Heart right ventricle (tissue), 16 donors: ENCODE measurements around the gene IQCK. TPM values are rescaled to one million over a fixed set of nuclear protein-coding genes. Genes with fewer than 3 reads are reported as not detected.

Experiments used
- ATAC-seq, 8 donors: fragments of 200-7000 bp; cut with Tn5 transposase; one replicate each; pipeline ENCODE4 v1.9.1; 2020; ENCODE audit warnings: mild to moderate bottlenecking in 8 of 8, moderate library complexity in 8 of 8, moderate number of reproducible peaks in 1 of 8
- DNase-seq, 2 donors: peaks; one replicate each; pipeline ENCODE4 v3.0.0-alpha.2; 2020
- H3K27ac ChIP-seq, 10 donors: fragments of 200-600 bp; sonication (generic) in 2 of 10; one replicate each; pipeline versions ENCODE4 v1.5.0 to v1.8.0; 2020 to 2022; ENCODE audit warnings: mild to moderate bottlenecking in 3 of 10
- H3K27me3 ChIP-seq, 7 donors: fragments of 200-600 bp; one replicate each; pipeline ENCODE4 v1.8.0; 2021 to 2022; ENCODE audit warnings: mild to moderate bottlenecking in 2 of 7
- H3K36me3 ChIP-seq, 9 donors: fragments of 200-600 bp; sonication (generic) in 1 of 9; one replicate each; pipeline versions ENCODE4 v1.5.0 to v1.8.0; 2020 to 2022; ENCODE audit warnings: mild to moderate bottlenecking in 2 of 9
- H3K4me1 ChIP-seq, 9 donors: fragments of 200-600 bp; sonication (generic) in 1 of 9; one replicate each; pipeline versions ENCODE4 v1.5.0 to v1.8.0; 2020 to 2022; ENCODE audit warnings: mild to moderate bottlenecking in 4 of 9
- H3K4me3 ChIP-seq, 10 donors: fragments of 200-600 bp; sonication (generic) in 2 of 10; one replicate each; pipeline versions ENCODE4 v1.5.0 to v1.8.0; 2020 to 2022; ENCODE audit warnings: mild to moderate bottlenecking in 7 of 10, moderate library complexity in 2 of 10
- H3K9me3 ChIP-seq, 11 donors: fragments of 200-600 bp in 10 of 11; sonication (generic) in 2 of 11; one replicate each; pipeline versions ENCODE4 v1.5.0 to v1.8.0; 2013 to 2022; ENCODE audit warnings: mild to moderate bottlenecking in 2 of 11, control low read depth in 1 of 11, moderate library complexity in 1 of 11
- CTCF ChIP-seq, 9 donors: fragments of 200-600 bp; sonication (generic) in 2 of 9; IDR thresholded peaks; one replicate each; pipeline versions ENCODE4 v1.5.0 to v1.8.0; 2021 to 2022; ENCODE audit warnings: antibody characterized with exemption in 9 of 9, mild to moderate bottlenecking in 5 of 9, moderate library complexity in 1 of 9
- WGBS, 2 donors: extraction: QIAGEN DNeasy Blood & Tissue Kit; methylation state at CpG; one replicate each; pipeline ENCODE4 v1.1.7; 2013; ENCODE audit warnings: inconsistent platforms in 1 of 2; 5-methylcytosine and 5-hydroxymethylcytosine counted together
- intact Hi-C, 10 donors: fragments of 100-400 bp; cut with DNase I; formaldehyde crosslinking; loops; one replicate each; pipeline versions ENCODE4 v1.11.1 to v1.14.2; 2022
- polyA plus RNA-seq, 2 donors: library from polyadenylated mRNA; stranded (reverse); fragments of 200-250 nt; gene quantifications; one replicate each; pipeline ENCODE4 v1.2.3, GENCODE V29; 2013
- total RNA-seq, 10 donors: library from RNA; stranded (reverse); fragmentation: NEBNext Ultra II Directional in 3 of 10; extraction: Animal tissue kit (Norgen Biotek cat#: 25700) in 3 of 10; gene quantifications; one replicate each; pipeline versions ENCODE4 v1.2.1 to v1.2.4, GENCODE V29; 2021 to 2023
- donor health status: Arrhythmogenic right ventricular cardiomyopathy.
- donor health status: ischemic (EF 13 %, LVEDD 7.1; RV severe dilation, severe dysfunction).
- donor health status: healthy with polysubstance abuse.
- donor health status: DM: no; HTN: yes; CAD: no.
- donor health status: DM: no; HTN: no; CAD: no.
- donor health status: ischemic (EF 25% LVEDD 6.9; RV normal size, moderate dysfunction).
- donor health status: ischemic (EF 25% LVEDD 5.7; RV mildly dilated, moderate dysfunction).
- donor health status: healthy.
- donor health status: DM: yes; HTN: yes; CAD: no.
- donor health status: Ischemic cardiomyopathy.
- donor health status: ischemic (EF 35%, LVEDD 5.7; RV mildly dilated, moderate dysfunction).
- donor health status: nonischemic (EF 11% LVEDD 7.7; RV severe dilation, severe dysfunction).
- donor health status: DM: yes; HTN: yes; CAD: no.
- donor health status: PGD.
- donor health status: ischemic (EF 29% LVEDD 5.4; RV normal size, mild dysfunction).
- donor health status: nonischemic (EF 23%, LVEDD 6.1; RV moderate dilation, normal function).

IQCK gene
- total and polyA plus RNA-seq, 12 donors, result 5.5 to 11.7 (median 7.4) TPM

DNA sequence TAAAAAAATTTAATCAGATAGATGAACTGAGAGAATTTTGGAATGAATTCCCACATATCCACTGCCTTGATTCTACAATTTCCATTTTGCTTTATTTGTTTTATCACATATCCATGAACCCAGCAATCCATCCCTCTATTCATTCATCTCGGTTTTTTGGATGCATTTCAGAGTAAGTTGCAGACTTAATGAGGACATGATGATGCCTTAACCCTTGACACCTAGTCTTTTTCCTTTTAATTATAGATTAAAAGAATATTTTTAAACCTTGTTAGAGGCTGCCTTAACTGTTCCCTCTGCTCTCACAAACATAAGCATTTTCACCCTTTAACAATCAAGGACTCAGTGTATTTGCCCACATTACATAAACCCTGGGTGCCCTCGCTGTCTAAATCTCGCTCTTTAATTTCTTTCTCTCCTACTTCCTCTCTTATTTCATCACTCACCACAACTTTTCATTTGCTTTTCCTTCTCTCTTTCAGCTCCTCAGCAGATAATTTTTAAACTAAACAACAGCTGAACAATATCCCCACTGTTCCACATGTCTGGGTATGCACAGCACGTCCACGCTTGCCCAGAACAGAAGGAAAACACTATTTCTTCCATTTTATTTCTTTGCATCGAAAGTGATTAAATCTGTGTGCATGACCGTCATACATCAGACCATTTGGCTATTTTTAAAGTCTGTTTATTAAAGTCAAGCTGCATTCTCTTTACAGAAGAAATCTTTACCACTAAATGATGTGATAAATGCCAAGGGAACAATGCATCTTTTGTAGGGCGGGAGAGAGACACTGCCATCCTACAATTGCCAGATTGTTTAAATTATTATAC lies 39.9 kb downstream of the IQCK start:
- ATAC-seq, result no peak

GRCh38 chr16:19760356-19761060 lies 42.4 kb downstream of the IQCK start:
- Histone ChIP-seq H3K4me3 (no peak overlapping the region), H3K9me3 (no peaks in the 10 kb centered on the region), H3K27ac (peak overlapping the region in 3 of 10 donors; percentile 34 to 71 (median 66))

More for the DNA sequence above, 39.9 kb downstream of the IQCK start:
- no peaks in the 10 kb centered on the region for H3K27me3 ChIP-seq
- H3K27ac ChIP-seq, result peak overlapping the region in 4 of 10 donors; percentile 3 to 43 (median 15)
- TF ChIP-seq CTCF (IDR thresholded peaks at IDR 0.05), result no peak
- H3K4me1 ChIP-seq, result peaks cover 0 to 62% (median 25%) of the 10 kb centered on the region in 9 donors
- WGBS, 2 donors, result 69 to 70% methylated on average over 8 of the region's 8 CpGs
- peak overlapping the region in 2 of 10 donors; percentile 5 to 20 for H3K4me3 ChIP-seq
- intact Hi-C loops, result no loop called here
- DNase-seq, result no peak
- H3K36me3 ChIP-seq, result no peaks in the 10 kb centered on the region
- H3K9me3 ChIP-seq, result no peaks in the 10 kb centered on the region

GRCh38 chr16:19765860-19766553 lies 47.9 kb downstream of the IQCK start:
- Histone ChIP-seq H3K4me3 (peak overlapping the region in 2 of 10 donors; percentile 3 to 6), H3K4me1 (peaks cover 0 to 48% (median 15%) of the 10 kb centered on the region in 9 donors), H3K27ac (peak overlapping the region in 5 of 10 donors; percentile 43 to 67 (median 47)), H3K27me3 (no peaks in the 10 kb centered on the region), H3K9me3 (peaks cover 0 to 20% (median 5%) of the 10 kb centered on the region in 11 donors), H3K36me3 (peaks cover 0 to 5% (median 0%) of the 10 kb centered on the region in 9 donors)
- intact Hi-C loops, result loop anchor here in 3 of 10 donors (5.0 to 10.0 kb wide), 3 partner anchors 44 to 119 kb away; partner anchors contain the start of gene GPRC5B (in 1 of the 3)
- WGBS, 2 donors, result 49 to 61% methylated on average over 6 of the region's 6 CpGs
- no peak for TF ChIP-seq CTCF (IDR thresholded peaks at IDR 0.05)
- DNase-seq, result peak; percentile 59 to 67
- ATAC-seq, result peak; percentile 38 to 79 (median 76)

More at GRCh38 chr16:19760356-19761060, 42.4 kb downstream of the IQCK start:
- Histone ChIP-seq H3K36me3 (no peaks in the 10 kb centered on the region), H3K27me3 (no peaks in the 10 kb centered on the region), H3K4me1 (peaks cover 0 to 55% (median 14%) of the 10 kb centered on the region in 9 donors)
- no peak for TF ChIP-seq CTCF (IDR thresholded peaks at IDR 0.05)
- 95 to 96% methylated on average over 7 of the region's 7 CpGs for WGBS, 2 donors
- DNase-seq, result no peak
- intact Hi-C loops, result loop anchor here in 2 of 10 donors (10.0 kb wide), 2 partner anchors 114 to 124 kb away; partner anchors contain the start of gene GPRC5B (in 1 of the 2)
- no peak for ATAC-seq
